NCI-H146 treated with DMSO at 0.1 percent for 48 hours (cell line): ENCODE measurements around the gene NSG1.
"Not testable (repeated sequence)": the region's sequence is repeated elsewhere in the genome, so short reads cannot be mapped to it uniquely, and the experiment has no call there.

Source experiments
- DNase-seq: peaks from one replicate; lab custom pipeline; 2025; ENCODE audit not compliant: unreplicated experiment; lab: John Stamatoyannopoulos, UW

NSG1 gene, protein sequence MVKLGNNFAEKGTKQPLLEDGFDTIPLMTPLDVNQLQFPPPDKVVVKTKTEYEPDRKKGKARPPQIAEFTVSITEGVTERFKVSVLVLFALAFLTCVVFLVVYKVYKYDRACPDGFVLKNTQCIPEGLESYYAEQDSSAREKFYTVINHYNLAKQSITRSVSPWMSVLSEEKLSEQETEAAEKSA

DNA sequence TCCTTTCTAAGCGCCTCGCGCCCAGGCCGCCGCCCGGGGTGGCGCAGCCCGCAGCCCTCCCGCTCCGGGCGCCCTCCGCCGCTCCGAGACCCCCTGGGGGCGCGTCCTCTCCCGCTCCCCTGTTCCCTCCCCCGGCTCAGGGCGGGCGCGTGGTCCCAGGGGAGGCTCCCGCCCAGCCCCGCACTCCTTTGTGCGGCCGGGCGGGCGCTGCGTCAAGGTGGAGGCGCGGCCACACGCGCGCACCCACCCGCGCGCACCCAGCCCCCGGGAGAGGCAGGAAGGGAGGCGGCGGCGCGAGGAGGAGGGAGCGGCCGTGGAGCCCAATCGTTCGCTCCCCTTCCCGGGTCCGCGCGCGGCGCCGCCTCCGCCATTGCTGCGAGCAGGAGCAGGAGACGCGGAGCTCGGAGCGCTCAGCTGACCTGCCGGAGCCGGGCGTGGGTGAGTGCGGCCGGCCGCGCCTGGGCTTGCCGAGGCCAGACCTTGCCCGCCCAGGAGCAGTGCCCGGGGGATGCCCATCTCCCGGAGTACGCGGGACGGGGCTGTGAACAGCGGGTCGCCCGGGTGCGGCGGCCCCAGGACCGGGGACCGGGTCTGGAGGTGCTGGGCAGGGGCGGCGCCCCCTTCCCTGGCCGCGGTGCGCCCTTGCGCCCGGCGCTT, at the start of gene NSG1:
TSS of gene NSG1 (plus strand) at position 367 of the 657 bp plus-strand sequence. CDS start 528 bp downstream, outside the sequence.
- peak; percentile 60 for DNase-seq

DNA sequence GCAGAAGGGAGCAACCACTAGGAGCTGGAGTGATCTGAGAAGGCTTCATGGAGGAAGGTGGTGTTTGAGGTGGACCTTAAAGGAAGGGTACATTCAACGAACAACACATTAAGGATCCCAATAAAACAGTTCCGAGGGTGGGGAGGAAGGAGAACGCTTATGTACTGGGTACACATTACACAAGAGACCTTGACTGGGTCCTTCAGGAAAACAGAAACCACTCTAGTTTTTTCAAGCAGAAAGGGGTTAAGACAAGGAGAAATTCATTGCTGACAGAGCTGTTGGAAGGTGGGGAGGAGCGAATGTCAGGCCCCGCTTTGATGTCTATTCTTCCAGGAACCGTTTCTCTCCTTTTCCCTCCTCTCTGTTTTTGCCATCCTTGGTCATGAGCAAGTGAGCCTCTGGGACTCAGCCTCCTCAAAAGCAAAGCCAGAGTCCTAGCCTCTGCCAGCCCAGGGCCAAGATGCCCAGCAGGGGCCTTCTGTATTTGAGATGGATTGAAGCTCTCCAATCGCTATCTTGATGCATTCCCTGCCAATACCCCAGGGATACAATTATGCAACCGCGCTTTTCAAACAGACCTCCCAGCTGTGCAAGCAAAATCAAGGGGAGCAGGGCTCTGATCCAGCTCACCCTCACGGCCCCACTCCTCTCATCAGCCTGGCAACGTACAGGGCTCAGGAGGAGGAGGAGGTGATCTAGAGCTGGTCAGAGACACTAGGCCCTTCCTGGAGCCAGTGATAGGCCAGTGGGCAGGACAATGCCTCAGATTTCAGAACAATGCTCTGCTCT, 48.5 kb upstream of the NSG1 start:
- peak; percentile 21 for DNase-seq

DNA sequence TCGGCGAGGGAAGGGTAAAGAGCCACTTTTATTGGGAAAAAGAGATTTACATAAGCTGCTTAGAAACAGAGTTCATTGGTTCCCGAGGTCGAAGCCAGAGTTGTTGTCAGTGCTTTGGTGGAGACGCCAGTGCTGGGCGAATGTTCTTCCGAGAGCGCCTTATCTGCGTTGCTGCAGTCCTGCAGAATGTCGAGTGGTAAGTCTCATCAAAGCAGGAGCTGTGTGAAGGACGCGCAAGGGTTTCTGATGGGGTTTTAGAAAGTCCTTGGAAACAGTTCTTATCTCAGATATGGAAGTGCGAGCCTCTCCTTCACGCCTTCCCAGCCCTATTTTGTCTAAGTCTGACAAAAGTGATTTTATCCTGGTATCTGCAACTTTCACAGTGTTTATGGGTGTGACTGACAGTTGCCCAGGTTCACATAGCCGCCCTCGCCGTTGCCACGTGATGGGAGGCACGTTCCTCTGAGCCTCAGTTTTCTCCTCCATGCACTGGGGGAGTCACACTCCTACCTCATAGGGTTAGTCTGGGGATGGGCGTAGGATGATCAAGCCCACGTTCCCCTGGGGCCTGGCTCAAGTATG, 47.3 kb upstream of the NSG1 start:
- no peak for DNase-seq

DNA sequence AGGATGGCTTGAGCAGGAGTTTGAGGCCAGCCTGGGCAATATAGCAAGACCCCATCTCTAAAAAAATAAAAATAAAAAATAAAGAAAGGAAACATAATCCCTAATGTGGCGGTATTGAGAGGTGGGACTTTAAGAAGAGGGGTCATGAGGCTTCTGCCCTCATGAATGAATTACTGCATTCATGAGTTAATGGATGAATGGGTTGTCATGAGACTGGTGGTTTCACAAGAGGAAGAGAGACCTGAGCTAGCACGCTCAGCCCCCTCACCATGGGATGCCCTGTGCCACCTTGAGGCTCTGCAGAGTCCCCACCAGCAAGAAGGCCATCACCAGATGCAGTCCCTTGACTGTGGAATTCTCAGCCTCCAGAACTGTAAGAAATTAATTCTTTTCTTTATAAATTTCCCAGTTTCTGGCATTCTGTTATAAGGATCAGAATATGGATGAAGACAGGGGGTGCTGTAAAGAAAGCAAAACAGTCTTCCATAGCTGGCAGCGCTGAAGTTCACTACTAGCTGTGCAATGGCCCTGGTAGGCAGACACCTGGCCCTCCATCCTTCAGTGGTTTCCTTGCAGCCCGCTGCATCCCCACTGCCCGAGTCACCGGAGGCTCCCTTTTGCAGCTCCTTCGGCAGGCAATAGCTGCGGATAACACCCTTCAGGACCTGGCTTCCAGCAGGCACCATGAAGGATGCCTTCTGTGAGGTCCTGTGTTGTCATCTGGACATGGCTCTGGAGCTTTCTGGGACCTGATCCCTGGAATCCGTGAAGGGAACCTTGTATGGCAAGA, 44.8 kb upstream of the NSG1 start:
- DNase-seq, result no peak

DNA sequence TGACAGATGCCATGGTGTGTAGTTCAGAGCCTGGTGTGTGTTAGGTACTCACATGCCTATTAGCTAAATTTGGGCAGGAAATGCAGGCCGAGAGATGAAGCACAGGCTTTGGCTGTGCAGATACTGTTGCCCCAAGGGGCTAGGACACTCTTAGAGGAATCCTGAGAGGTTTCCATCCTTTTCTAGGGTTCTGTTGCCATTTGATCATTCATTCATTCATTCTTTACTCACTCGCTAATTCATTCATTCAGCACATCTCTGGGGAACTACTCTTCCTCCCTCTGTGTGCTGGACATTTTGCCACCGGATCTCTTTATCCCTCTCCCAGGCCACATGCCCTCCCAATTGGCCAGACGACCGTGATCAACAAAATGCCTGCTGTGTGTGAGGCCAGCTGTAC, 43.9 kb upstream of the NSG1 start:
- no peak for DNase-seq

DNA sequence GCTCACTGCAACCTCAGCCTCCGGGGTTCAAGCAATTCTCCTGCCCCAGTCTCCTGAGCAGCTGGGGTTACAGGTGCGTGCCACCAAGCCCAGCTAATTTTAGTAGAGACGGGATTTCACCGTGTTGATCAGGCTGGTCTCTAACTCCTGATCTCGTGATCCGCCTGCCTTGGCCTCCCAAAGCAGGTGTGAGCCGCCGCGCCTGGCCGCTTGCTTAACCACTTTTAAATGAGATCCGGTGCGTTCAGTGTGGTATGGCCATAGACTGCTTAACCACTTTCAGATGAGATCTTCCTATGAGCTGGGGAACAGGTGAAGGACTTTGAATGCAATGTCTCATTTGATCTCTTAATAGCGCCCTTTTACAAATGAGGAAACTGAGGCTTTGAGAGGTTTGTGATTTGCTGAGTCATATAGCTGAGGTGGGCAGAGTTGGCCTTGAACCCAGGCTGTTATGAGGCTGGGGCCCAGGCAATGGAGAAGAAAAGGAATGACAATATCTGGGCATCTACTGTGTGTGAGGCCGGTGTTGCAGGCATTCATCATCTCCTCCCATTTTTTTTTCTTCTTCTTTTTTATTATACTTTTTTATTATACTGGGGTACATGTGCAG, 41.9 kb upstream of the NSG1 start:
- DNase-seq, result no peak

DNA sequence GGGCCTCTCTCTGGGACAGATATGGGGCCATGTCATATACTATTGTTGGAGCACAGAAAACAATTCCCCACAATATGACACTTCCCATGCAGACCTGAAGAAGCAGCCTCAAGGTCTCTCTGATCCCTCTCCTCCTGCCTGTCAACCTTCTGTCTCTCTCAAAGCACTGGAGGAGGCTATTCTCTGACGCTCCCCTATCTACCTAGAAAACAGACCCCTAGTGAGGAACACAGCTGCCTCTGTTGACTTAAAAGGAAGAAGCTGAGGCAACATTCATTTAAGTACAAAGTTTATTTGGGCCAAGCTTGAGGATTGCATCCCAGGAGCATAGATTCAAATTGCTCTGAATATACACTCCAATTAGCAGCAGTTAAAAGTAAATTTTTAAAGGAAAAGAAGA, 39.3 kb upstream of the NSG1 start:
- no peak for DNase-seq

DNA sequence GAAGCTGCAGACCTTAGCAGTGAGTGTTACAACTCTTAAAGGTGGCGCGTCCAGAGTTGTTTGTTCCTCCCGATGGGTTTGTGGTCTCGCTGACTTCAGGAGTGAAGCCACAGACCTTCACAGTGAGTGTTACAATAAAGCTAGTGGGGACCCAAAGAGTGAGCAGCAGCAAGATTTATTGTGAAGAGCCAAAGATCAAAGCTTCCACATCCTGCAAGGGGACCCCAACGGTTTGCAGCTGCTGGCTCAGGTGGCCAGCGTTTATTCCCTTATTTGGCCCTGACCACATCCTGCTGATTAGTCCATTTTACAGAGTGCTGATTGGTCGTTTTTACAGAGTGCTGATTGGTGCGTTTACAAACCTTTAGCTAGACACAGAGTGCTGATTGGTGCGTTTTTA, 38.3 kb upstream of the NSG1 start:
- not testable (repeated sequence) for DNase-seq

DNA sequence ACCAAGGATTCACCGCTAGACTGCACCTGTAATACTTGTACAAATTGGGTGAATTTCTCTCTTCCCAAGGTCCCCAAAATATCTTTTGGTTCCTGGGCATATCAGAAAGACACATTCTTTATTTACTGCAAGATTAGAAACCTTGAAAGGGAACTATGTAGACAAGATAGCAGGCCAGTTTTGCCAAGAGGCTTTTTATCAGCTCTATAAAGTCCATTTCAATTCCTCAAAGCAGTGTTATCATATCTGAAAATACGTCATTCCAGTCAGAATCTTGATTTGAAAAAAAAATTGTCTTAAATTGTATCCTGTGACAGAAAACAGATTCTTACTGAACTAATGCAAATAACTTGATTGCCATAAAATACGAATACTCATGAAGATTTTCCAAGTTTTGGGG, 37.0 kb upstream of the NSG1 start:
- no peak for DNase-seq

DNA sequence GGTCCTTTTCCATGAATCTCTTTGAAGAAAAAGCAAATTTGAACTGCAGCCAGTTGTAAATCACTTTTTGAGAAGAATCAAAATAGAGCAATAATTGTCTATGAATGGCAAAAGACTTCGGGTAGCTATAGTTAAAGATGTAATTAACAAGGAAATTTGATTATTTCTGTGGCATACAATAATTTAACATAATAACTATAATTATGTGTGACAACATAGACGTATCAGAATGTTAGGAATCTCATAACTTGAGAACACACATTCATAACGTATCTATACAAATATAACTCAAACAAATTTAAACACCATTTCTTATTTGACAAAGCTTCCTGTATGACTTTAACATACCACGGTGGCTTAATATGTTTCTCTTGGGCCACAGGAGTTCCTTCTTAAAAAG, 36.0 kb upstream of the NSG1 start:
- no peak for DNase-seq

DNA sequence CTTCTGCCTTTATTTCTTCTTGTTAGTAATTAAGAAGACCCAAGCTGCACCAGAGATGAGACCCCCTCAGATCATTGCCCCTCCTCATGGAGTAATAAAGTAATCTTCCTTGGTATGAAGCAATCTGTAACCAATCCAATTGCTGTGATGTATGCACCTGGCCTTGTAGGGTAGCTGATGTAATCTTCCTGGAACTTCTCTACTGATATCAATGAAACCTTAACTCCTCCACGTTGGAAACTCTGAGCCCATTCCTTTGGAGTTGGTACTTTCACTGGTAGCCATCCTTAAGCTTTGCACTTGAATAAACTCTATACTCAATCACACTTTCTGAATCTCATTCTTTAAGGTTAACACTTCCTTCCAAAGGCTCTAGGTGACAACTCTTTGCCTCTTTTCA, 31.6 kb upstream of the NSG1 start:
- DNase-seq, result no peak

DNA sequence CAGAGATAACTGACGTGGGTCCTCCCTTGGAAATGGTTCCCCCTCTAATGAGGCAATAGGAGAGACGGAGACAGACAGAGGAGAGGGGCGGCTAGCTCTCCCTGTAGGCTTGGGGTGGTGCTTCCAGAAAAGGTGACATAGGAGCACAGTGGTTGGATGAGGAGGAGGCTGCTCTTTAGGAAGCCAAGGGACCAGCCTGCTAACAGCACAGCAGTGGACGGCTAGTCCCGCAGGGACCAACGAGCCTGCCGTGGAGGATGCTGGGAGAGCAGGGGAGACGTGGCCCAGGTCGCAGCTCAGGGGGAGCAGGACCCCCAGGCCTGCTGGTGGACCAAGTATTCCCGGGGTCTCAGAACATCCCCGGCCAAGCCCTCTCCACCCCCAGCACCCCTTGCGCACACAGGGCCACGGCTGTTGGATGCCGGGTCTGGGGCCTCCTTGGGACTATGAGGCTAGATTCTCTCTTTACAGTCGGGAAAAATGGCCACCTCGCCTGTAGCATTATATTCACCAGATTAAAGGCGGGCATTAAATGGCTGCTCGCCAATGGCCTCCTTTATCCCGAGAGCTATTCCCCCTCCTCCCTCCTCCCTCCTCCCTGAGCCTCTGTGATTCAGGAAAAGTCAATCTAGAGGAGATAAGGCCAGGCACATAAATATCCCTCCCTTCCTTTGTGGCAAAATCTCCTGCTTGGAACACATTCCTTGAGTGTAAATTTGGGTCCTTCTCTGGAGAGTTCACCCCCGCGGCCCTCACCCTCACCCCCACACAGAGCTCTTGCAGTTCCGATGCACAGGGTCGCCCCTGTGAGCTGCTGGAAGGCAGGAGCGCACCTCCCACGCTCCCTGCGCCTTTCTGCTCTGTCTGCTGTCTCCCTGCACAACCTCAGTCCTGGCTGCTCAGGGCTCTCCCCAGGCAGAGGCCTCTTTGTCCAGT, 30.5 kb upstream of the NSG1 start:
- no peak for DNase-seq

DNA sequence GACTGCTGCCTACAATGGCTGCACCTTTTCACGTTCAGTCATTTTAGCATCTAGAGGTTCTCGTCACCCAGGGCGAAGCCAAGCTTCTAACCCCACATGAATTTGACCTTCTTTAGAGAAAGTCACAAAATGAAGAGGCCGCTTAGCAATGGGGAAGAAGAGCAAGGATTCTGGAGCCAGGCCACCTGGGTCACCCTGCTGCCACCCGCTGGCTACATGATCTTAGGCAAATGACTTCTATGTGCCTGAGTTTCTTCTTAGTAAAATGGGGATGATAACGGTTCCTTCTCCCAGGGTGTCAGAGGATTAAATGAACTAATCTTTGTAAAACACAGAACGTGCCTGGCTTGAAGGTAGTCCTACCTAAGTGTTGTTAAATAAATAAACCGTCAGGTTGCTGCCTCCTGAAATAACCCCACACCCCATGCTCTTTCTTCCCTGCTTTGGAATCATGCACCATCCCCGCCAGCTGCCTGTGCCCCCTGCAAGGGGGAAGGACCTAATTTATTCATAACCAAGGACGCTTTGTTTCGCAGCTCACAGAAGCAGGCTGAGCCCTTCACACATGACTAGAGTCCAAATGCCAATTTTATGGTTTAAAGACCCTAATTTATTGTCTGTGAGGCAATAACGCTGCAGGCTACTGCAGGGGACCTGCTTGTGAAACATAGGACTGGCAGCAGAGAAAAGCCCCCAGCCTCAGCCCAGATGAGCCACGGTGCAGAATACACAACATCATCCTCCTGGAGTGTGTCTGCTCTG, 28.6 kb upstream of the NSG1 start:
- DNase-seq, result no peak

DNA sequence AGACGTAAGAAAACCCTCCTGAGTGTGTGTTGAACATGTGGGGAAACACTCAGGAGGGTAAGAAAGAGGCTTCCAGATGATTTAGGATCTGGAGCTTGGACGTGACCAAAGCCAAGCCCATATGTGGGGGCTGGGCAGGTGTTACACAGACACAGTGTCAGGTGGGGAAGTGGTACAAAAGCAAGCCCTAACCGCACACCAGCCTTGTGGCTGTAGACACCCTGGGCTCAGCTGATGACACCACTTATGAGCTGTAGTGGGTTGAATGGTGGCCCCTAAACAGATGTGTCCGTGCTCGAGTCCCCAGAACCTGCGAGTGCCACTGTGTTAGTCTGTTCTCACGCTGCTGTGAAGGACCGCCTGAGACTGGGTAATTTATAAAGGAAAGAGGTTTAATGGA, 25.0 kb upstream of the NSG1 start:
- no peak for DNase-seq

DNA sequence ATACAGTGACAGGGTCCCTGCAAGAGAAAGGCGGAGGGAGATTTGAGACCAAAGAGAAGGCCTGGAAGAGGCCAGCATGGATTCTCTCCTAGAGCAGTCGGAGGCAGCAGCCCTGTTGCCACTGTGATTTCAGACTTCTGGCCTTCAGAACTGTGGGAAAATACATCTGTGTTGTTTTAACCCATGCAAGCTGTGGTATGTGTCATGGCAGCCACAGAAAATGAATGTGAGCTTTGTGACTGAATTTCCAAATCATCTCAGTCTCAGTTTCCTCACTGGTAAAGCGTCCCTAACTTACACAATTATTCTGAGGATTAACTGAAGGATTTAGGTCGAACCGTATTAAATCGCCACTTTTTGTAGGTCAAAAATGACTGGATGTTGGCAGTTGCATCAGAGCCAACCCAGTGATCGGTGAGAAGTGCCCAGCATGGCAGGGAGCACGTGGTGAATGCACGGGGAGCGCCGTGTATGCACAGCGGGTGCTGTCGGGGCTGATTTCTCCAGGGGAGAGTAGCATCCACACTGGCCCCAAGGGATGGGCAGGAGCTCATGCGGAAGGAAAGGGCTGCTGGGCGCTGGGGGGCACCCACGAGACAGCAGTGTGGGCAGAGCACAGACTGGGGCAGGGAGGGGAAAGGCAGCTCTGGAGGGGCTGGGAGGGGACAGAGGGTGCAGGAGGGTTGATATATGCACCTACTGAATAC, 23.8 kb upstream of the NSG1 start:
- no peak for DNase-seq

DNA sequence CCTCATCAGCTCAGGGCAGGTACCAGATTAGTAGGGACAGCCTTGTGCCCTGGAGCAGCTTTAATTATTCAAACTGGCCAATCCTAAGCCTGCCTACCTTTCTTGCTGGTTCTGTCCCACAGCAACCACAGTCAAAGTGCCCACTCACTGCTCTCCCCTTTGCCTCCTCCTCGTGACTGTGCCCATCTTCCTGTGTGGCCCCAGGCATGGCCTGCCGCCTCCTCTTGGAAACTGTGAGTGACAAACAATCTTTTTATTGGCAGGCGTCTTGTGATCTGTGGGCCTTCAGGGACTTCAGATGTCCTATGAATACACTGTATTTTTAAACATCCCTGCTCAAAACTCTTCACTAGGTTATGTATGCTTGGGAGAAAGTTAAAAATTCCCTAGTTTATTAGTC, 22.8 kb upstream of the NSG1 start:
- DNase-seq, result no peak

DNA sequence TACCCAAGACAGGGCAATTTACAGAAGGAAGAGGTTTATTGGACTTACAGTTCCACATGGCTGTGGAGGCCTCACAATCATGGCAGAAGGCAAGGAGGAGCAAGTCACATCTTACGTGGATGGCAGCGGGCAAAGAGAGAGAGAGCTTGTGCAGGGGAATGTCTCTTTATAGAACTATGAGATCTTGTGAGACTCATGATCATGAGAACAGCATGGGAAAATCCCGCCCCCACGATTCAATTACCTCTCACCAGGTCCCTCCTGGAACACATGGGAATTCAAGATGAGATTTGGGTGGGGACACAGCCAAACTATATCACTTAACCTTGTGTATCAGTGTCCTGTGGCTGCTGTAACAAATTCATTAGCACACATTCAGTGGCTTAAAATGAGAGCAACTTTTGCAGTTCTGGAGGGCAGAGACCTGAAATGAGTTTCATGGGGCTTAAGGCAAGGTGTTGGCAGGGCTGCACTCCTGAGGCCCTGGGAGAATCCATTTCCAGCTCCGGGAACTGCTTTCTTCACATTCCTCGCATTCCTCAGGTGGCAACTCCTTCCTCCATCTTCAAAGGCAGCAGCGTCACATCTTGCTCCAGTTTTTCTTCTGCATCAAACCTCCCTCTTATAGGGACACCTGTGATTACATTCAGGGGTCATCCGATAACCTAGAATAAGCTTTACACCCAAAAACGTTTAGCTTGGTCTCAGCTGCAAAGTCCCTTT, 22.3 kb upstream of the NSG1 start:
- no peak for DNase-seq
